HG03097 (cell line): ENCODE measurements around the gene SSR1.

ENCODE experiments used
- ATAC-seq: cut with Tn5 transposase; IDR thresholded peaks from one replicate; pipeline ENCODE4 v1.9.1; 2021; ENCODE audit not compliant: unreplicated experiment, low FRiP score

SSR1 gene

DNA sequence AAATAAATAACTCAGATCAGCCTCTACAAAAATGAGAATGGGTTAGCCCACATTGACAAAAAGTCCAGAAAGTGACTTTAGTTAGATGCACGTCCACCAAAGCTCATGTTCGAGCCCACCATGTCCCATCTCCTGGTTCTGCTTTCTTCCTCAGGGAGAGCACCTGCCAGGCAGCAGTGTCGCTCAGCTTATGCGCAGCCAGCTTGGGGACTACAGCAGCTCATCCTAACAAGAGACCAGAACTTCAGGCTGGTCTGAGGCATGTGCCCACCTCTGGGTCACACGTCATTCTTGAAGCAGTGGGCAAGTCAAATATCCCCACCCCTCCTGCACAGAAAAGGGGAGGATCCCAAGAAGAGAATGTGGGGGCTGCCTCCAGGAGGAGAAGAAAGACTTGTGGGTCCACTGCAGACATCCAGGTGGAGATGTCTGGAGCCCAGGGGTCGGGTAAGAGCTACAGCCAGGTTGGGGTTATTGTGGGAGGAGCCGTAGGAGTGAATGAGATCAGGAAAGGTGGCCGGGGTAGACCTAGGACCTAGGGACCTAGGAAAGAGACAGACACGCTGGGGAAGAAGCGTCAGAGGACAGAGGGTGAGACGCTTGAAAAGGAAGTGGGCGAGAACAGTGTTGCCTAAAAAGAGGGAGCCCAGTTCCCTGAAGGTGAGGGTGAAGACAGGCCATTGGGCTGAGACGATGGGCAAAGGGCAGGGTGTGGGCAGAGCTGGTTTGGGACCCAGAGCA is 52.5 kb downstream of the SSR1 start:
- no peak for ATAC-seq

DNA sequence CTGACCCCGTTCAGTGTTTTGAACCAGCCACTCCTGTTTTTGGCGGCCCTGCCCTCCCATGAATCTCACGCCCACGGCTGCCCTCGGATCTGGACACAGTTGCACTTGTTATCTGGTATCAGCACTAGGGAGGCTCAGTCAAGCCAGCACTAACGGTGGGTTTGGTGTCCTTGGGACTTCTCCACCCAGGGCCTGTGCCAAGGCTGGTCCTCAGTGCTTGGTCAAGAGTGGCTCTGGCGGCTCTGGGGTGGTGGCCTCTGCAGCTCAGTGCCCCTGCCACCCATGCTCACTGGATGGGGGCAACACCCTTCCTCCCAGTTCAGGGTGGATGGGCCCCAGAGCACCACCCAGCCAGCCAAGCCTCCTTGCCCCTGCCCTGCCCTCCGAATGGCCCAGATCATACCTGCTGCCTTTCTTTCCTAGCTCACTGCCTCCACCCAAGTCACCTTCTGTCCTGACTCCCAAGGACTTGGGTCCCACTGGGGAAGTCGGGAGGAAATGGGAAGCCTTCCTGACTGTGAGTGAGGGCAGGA is 54.7 kb downstream of the SSR1 start:
- ATAC-seq: no peak

DNA sequence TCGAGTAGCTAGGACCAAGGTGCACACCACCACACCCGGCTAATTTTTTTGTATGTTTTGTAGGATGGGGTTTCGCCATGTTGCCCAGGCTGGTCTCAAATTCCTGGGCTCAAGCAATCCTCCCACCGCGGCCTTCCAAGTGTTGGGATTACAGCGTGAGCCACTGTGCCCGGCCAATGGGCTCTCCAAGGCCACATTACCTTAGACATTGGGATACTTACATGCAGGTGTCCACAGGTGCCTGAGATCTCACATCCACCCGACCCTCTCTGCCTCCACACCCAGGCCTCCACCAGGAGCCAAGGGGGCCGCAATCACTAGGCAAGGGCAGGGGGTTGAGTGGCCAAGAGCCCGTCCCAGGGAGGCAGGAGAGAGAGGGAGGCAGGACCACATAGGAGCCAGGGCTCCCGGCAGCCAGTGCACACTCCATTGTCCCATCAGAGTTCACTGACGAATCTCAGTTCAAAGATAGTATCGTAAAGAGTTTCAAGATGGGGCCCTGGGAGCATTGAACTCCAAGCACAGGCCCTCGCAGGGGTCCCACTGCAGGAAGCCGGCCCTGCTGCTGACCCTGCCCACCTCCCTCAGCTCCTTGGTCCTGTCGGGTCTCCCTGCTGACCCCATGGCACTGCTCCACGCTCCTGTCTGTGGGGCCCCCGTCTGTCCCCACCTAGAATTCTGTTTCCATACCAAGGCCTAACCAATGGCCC is 55.3 kb downstream of the SSR1 start:
- ATAC-seq: no peak

DNA sequence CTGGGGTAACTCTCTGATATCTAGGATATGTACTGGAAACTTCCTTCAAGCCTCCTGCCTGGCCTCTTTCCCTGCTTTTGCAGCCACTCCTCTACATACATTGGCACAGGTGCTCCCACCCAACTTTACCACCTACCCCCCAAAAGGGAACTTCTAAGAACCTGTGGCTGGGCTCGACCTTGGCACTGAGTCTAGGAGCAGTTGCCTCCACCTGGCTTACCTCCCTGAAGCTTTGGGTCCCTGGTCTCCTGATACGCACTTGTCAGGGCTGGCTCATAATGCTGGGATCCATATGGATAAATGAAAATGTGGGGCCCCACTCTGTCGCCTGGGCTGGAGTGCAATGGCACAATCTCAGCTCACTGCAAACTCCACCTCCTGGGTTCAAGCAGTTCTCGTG is 56.2 kb downstream of the SSR1 start:
- ATAC-seq: no peak

DNA sequence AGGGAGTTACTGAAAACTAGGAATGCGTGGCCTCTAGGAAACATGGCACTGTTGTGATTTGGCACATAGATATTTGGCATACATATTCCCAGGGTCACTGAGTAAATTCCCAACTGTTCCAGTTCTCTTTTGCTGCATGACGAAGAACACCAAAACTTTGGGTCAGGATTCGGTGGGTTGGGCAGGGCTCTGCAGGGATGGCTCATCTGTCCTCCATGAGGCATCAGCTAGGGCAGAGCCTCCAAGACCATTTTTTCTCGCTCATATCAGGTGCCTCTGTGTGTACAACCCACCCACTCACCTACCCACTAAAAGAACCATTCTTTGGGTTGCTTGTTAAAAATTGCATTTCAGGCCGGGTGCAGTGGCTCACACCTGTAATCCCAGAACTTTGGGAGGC is 57.1 kb downstream of the SSR1 start:
- ATAC-seq: no peak

DNA sequence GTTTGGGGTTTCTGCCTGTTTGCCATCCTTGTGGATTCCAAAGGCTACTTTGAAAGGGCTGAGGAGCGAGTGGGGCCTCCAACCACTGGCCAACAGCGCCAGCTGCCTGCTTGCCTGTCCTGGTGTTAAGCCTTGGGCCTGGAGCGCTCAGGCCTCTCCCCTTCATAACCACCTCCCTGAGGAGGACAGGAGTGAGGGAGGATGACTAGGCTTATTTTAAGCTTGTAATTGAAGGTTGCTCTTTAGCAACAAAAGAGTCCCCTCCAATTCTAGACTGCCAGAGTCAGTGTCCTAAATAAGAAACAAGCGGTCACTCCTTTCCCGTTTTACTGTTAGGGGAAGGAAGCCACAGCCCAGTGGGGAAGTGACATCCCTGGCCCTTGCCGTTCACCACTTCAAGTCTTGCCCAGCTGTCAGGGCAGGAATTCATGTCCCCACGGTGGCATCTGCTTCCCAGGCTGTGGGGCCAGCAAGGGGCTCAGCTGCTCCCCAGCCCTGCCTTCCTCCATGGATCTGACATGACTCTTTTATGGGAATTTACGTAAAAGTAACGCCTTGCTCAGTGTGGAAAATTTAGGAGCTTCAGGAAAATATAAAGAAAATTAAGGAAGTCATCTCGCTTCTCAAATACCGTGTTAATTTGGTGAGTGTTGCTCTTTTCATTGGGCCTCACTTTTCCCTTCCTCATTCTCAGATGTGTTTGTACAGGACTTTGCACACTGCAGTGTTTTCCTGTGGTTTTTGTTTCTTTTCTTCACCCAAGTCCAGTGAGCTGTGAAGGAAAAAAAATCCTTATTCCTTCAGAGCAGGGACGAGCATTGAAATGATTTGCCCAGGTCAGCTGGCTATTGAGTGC is 57.8 kb downstream of the SSR1 start:
- ATAC-seq: no peak

DNA sequence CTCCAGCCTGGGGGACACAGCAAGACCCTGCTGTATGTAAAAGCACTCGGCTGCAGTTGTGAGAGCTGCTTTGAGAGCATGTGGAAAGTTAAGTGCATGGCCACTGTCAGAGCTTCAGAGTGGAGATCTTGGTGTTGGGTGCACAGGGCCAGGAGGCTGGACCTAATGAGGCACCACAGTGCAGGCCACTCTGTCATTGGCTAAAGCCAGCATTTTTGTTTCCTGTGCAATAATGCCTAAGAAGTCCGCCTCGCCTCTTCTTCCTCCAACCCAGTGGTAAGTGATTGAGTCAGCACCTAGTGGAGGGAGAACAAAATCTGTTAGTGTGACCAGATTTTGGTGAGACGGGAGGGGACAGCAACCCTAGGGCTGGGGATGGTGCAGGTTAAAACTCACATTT is 60.6 kb downstream of the SSR1 start:
- no peak for ATAC-seq

DNA sequence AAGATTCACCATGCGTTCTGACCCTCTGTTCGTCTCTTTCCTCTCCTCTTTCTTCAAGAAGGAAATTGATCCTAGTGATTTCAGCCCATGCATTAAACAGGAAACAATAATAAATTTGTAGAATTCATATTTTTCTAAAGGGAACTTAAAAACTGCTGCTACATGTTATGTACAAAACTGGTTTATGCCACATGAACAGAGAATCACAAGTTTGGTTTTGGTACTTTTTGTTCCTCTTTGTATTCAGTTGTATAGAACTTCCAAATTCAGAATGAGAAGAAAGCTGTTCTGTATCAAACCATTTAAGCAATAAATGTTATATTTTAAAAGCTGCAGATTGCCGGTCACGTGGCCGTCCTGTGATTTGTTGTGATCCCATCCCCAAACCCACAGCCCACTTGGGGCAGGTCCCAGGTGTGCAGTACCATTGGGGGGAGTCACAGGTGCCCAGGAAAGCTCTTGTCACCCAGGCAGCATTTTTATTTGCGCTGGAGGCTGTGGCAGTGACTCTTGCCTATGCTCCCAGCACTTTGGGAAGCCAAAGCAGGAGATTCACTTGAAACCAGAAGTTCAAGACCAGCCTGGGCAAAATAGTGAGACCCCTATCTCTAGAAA is 61.2 kb downstream of the SSR1 start:
- ATAC-seq: no peak

DNA sequence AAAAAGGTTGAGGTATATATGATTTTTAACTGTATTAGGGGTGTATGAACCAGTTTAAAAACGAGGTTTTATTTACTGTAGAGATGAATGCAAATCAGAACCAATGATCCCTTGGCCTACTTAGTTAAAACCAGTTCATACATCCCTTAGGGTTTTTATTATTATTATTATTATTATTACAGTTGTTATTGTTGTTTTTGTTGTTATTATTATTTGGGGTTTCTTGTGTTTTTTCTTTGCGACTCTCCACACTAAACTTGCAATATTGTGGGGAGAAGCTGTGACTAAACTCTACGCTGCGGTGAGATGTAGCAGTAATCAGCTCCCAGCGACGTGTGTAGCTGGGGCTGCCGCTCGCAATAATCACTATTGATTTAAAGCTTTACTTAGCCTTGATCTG is 62.2 kb downstream of the SSR1 start:
- no peak for ATAC-seq

DNA sequence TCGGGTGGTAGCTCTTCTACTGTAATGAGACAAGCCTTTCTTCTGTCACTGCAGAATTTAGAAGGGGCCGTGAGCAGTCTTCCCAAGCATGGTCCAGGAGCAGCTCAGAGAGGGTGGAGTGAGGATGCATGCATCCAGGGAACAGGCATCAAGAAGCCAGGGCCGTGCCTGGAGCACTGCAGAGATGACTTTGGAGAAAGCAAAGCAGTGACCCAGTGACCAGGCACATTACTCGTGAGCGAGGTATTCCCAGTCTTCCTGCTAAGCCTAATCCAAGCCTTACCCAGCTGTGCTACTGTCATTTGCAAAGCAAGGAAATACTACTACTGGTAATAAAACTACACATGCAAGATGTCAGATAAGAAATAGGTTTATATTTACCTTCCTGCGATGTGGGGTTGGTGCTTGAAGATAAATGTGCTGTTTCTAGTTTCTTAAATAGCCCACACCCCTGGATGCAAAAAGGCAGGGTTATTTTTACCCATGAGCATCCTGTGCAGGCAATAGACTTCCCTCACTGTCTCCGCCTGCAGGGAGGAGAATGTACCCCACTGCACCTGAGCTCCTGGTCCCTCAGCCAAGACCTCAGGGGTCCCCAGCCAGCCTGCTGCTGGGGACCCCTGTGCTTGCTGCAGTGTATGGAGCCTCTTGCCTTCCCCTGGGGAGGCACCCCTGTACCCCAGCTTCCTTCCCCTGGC is 62.9 kb downstream of the SSR1 start:
- no peak for ATAC-seq

DNA sequence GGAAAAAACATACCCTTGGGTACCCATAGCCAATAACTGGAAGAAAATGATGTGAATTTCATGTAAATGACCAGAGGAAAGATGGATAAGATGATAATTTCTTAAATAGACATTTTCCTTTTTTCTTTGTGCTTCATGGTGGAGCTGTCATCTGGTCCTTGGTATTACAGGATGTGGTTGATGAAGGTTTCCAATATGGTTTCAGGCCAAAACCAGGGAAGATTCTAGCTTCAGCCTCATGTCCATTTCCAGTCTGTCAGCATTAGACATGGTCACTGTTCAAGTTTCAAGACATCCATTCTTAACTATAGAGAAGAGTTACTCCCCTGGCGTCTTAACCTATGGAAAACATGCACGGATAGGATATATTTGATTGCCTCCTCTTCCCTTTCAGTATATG is 63.6 kb downstream of the SSR1 start:
- no peak for ATAC-seq

DNA sequence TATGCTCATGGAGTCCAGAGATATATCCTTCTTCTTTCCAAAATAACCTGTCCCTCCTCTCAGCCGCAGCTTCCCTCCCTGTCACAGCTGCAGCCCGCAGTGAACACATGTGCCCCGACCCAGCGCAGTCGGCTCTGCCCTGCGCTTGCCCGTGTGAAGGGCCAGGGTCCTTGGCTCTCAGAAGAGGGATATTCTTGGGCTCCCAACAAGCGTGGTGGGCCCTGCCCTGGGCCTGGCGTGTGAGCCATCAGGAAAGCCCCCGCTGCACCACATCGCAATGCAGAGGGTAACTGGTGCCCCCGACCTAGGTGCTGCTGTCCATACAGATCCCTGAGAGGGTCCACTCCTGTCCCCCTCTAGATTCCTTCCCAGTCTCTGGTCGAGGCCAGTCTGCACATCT is 65.2 kb downstream of the SSR1 start:
- no peak for ATAC-seq

DNA sequence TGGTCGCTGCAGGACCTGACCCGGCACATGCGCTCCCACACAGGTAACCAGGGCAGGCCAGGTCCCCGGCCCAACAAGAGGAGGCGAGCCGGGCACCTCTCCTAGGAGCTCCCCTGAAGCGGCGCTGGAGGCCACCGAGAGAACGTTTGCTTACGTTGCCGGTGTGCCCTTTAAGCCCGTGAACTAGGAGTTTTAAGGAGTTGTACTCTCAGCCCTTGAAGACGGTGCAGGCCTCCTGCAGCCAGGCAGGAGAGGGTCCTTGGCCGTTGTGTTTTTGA is 65.9 kb downstream of the SSR1 start:
- no peak for ATAC-seq

DNA sequence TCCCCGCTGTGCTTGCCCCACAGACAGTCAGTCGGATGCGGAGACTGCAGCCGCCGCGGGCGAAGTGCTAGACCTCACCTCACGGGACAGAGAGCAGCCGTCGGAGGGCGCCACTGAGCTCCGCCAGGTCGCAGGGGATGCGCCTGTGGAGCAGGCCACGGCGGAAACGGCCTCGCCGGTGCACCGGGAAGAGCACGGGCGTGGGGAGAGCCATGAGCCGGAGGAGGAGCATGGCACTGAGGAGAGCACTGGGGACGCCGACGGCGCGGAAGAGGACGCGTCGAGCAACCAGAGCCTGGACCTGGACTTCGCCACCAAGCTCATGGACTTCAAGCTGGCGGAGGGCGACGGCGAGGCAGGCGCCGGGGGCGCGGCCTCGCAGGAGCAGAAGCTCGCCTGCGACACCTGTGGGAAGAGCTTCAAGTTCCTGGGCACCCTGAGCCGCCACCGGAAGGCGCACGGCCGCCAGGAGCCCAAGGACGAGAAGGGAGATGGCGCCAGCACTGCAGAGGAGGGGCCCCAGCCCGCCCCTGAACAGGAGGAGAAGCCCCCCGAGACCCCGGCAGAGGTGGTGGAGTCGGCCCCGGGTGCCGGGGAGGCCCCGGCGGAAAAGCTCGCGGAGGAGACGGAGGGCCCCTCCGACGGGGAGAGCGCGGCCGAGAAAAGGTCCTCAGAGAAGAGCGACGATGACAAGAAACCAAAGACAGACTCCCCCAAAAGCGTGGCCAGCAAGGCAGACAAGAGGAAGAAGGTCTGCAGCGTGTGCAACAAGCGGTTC is 66.4 kb downstream of the SSR1 start:
- no peak for ATAC-seq

DNA sequence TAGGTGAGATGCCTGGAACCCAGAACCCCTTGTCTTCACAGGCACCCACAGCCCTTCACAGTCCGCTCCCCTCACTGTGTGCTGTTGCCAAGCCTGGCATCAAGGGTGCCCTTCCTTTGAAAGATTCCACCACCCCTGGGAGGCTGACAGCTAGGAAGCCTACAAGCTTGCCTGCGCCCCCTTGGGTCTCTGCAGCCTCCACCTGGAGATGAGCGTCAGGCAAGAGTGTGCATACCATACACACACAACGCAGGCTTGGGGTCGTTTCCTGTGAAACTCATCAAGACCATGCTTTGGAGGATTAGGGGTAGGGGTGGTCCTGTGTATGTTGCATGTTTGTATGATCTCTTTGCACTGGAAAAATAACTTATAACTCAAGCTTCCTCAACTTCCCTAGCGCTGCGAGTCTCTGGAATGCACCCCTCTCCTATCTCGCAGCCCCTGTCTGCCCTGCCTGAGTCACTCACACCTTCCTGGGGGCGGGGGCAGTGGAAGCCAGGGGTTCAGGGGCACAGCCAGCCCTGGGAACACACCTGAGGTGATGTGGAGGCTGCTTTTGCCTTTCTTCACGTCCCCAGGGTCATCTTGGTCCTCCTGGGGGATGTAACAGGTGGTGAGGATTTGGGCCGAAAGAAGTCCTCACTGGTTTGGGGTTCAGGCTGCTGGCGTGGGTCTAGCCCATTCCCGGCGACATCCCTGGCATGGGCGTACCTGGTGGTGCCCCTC is 67.2 kb downstream of the SSR1 start:
- no peak for ATAC-seq

DNA sequence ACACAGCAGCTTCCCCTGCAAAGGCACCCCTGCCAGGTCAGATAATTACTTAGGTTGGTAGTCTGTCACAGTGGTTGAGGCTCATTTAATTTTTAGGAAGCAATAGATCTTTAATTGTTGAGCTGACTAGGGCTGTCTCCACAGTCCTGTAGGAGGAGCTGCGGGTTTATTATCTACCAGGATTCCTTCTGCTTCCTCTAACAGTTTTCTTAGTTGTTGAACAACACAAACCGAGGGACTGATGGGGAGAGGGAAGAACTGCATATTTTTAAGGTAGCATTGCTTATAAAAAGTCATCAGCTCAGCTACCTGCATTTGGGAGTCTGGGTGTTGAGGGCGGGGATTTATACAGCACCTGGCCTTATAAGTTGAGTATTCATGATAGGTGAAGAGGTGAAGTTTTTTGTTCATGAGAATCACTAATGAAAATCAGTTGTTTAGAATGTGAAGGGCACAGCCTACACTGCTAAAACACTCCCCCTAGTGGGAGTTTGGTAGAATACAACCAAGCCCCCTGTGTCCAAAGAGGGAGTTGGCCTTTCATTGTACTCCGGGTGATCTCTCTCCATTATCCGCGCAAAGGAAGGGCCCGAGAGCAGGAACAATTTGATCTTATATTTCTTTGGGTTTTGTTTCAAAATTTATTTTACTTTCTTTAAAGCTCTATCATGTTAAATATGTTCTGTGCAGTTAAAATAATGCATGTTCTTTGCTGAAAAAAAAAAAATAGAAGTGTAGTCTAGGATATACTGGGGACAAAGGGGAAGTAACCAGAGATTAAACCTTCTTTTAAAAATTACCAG is 69.6 kb downstream of the SSR1 start:
- ATAC-seq: no peak

DNA sequence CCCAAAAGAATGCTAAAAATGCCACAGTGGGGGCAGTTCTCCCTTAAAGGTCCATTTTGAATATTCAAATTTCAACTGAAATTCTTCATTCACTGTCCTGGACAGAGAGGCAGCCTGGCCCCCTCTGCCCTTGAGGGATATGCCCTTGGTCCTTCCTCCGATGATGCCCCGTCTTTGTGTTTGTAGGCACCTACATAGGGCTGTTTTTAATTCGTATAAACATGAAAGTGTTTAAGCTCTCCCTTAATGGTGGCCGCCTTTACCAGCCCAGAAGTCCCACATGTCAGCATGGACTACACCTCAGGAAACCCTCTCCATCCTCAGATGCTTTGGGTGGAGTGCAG is 70.2 kb downstream of the SSR1 start:
- no peak for ATAC-seq
